ENCODE measurements around the gene AIG1. TPM values are rescaled to one million over a fixed set of nuclear protein-coding genes. Genes with fewer than 3 reads are reported as not detected.

The AIG1 gene
- total RNA-seq, 1 donor from 2014 or later: 60.6 TPM

DNA sequence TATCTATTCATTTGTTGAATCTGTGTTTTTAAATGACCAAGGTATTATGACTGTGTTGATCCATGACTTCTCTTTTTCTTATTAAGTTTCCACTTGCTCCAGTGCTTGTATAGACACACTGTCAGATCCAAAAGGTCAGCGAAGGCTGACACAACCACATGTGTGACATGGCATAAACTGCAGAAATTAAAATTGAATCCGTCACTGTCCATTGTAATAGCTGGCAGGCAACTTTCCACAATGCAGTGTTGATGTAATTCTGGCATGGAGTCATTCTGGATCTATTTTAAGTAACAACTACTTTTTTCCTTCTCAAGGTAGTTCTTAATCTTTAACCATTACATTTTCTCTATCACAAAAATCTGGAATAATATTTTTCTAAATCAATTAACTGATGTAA, 145.3 kb downstream of the AIG1 start:
- DNase-seq (ENCODE audit: low read depth): no peak
- TF ChIP-seq, protein P1, sequence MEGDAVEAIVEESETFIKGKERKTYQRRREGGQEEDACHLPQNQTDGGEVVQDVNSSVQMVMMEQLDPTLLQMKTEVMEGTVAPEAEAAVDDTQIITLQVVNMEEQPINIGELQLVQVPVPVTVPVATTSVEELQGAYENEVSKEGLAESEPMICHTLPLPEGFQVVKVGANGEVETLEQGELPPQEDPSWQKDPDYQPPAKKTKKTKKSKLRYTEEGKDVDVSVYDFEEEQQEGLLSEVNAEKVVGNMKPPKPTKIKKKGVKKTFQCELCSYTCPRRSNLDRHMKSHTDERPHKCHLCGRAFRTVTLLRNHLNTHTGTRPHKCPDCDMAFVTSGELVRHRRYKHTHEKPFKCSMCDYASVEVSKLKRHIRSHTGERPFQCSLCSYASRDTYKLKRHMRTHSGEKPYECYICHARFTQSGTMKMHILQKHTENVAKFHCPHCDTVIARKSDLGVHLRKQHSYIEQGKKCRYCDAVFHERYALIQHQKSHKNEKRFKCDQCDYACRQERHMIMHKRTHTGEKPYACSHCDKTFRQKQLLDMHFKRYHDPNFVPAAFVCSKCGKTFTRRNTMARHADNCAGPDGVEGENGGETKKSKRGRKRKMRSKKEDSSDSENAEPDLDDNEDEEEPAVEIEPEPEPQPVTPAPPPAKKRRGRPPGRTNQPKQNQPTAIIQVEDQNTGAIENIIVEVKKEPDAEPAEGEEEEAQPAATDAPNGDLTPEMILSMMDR (IDR thresholded peaks at IDR 0.05; ENCODE audit: insufficient read depth, low read length, severe bottlenecking): no peak
- FAIRE-seq: no peak

DNA sequence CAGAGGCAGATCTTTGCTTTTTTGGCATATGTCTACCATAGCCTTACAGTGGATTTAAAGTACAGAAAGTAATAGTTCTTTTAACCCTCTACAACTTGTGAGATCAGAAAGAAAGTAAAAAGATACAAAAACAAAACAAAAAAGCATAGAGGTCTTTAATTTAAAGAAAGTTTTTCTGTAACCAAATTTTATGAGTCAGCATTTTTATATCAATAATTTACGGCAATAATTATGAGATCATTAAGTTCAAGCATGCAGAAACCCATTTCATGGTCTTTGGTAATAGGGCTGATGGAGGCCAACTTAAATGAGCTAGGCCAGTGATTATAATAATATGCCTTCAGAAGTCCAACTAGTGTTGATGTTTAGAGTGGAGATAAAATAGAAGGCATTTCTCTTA, 145.9 kb downstream of the AIG1 start:
- peaks cover 1% of the 10 kb centered on the region for H3K36me3 ChIP-seq (ENCODE audit: control insufficient read depth, insufficient read depth, low read length)
- FAIRE-seq (no peak), DNase-seq (ENCODE audit: low read depth) (no peak)
- H3K4me3 ChIP-seq (ENCODE audit: low read depth, low read length): no peak overlapping the region
- no peaks in the 10 kb centered on the region for H3K27me3 ChIP-seq (ENCODE audit: control insufficient read depth, insufficient read depth, low read length)
- TF ChIP-seq, protein P1 (IDR thresholded peaks at IDR 0.05; ENCODE audit: insufficient read depth, low read length, severe bottlenecking): no peak

More for the DNA sequence above, 145.3 kb downstream of the AIG1 start:
- Histone ChIP-seq H3K27me3 (ENCODE audit: control insufficient read depth, insufficient read depth, low read length) (no peaks in the 10 kb centered on the region), H3K4me3 (ENCODE audit: low read depth, low read length) (no peak overlapping the region), H3K36me3 (ENCODE audit: control insufficient read depth, insufficient read depth, low read length) (peaks cover 1% of the 10 kb centered on the region)

DNA sequence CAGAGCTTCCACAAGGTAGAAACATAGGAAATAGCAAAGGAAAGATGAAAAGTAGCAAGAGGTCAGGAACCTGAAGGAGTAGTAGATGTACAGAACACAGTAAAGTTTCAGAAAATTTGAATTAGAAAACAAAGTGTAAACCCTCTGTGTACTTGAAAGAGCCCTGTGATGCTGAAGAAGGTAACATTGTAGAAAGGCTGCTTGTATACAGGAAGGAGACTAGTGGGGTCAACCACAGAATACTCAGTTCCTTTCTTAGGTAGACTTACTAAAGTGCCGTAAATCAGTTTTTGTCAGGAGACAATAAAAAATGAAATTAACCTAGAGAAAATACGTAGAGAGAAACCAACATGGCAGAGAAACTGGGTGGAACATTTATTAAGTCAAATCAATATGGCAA, 149.7 kb downstream of the AIG1 start:
- no peak for FAIRE-seq
- DNase-seq (ENCODE audit: low read depth): no peak

DNA sequence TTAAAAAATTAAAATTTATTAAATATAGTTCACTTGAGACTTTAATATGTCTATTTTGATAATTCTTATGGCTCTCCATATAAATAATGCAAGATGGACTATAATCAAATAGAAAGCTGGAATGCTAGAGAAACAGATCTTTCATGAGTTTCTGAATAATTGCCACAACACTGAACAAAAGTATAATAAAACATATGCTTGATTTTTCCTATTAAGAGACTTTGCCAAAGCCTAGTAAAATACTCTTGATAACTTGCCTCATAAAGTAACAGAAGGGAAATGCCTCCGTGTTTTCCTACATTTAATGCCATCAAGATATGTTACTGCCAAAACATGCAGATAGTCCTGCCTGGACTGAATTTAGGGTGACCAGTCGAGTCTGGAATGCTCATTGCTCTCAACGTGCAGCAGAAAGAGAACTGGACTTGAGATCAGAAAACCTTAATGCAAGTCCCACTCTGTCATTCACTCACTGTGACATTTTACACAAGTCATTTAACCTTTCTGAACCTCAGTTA, 153.2 kb downstream of the AIG1 start:
- no peak for FAIRE-seq
- no peak overlapping the region for H3K4me3 ChIP-seq (ENCODE audit: low read depth, low read length)
- no peak for DNase-seq (ENCODE audit: low read depth)
- TF ChIP-seq, protein P1 (IDR thresholded peaks at IDR 0.05; ENCODE audit: insufficient read depth, low read length, severe bottlenecking): no peak
- H3K36me3 ChIP-seq (ENCODE audit: control insufficient read depth, insufficient read depth, low read length): no peaks in the 10 kb centered on the region
- H3K27me3 ChIP-seq (ENCODE audit: control insufficient read depth, insufficient read depth, low read length): no peaks in the 10 kb centered on the region

More for the DNA sequence above, 149.7 kb downstream of the AIG1 start:
- H3K27me3 ChIP-seq (ENCODE audit: control insufficient read depth, insufficient read depth, low read length): no peaks in the 10 kb centered on the region
- TF ChIP-seq, protein P1 (IDR thresholded peaks at IDR 0.05; ENCODE audit: insufficient read depth, low read length, severe bottlenecking): no peak
- peaks cover 1% of the 10 kb centered on the region for H3K36me3 ChIP-seq (ENCODE audit: control insufficient read depth, insufficient read depth, low read length)
- no peak overlapping the region for H3K4me3 ChIP-seq (ENCODE audit: low read depth, low read length)

DNA sequence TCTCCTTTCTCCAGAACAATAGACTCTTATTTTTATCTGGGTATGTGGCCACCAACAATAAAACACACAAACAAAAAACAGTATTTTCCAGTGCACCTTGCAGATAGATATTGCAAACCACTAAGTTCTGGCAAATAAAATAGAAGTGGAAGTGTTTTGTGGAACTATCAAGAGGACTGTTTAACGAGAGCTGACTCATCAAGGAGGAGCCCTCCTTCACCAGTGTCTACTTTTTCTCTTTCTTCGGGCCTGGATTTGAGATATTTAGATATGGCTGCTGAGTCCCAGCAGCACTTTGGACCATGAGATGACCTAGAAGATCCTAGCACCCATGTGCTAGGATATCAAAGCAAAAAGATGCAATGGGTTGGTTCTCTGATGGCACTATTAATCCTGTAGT, 154.7 kb downstream of the AIG1 start:
- no peak for FAIRE-seq
- H3K27me3 ChIP-seq (ENCODE audit: control insufficient read depth, insufficient read depth, low read length): no peaks in the 10 kb centered on the region
- TF ChIP-seq, protein P1 (IDR thresholded peaks at IDR 0.05; ENCODE audit: insufficient read depth, low read length, severe bottlenecking): no peak
- H3K36me3 ChIP-seq (ENCODE audit: control insufficient read depth, insufficient read depth, low read length): no peaks in the 10 kb centered on the region
- DNase-seq (ENCODE audit: low read depth): no peak
- no peak overlapping the region for H3K4me3 ChIP-seq (ENCODE audit: low read depth, low read length)

DNA sequence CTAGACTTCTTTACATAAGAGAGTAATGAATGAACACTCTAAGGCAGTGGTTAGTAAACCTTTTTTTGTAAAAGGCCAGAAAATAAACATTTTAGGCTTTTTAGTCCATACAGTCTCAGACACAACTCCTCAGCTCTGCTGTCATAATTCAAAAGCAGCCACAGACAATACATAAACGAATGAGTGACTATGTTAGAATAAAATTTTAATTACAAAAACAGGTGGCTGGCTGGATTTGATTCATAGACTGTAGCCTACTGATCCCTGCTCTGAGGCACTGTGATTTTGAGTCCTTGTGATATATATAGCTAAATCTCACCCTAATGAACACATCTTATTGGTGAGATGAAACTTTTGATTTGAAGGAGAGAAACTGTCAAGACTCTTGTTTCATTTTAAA, 155.1 kb downstream of the AIG1 start:
- H3K36me3 ChIP-seq (ENCODE audit: control insufficient read depth, insufficient read depth, low read length): no peaks in the 10 kb centered on the region
- H3K4me3 ChIP-seq (ENCODE audit: low read depth, low read length): no peak overlapping the region
- no peak for FAIRE-seq
- TF ChIP-seq, protein P1 (IDR thresholded peaks at IDR 0.05; ENCODE audit: insufficient read depth, low read length, severe bottlenecking): no peak
- DNase-seq (ENCODE audit: low read depth): no peak
- H3K27me3 ChIP-seq (ENCODE audit: control insufficient read depth, insufficient read depth, low read length): no peaks in the 10 kb centered on the region

Measured in bronchial epithelial cell (primary cell).